Natural killer cell (primary cell): ENCODE data around the gene ZNF394. TPM values are rescaled to one million over a fixed set of nuclear protein-coding genes. Genes with fewer than 3 reads are reported as not detected.

Source experiments
- ATAC-seq, 3 donors: fragments of 150-1000 bp in 2 of 3; fragments of 200-7000 bp in 1 of 3; cut with Tn5 transposase; 1 replicate in 1 of 3; 2 replicates in 2 of 3; pipeline ENCODE4 v1.10.0; 2021; ENCODE audit warnings: mild to moderate bottlenecking in 2 of 3, moderate library complexity in 2 of 3
- DNase-seq, 2 donors: peaks; one replicate each; pipeline versions ENCODE4 v3.0.0 to v3.0.0-alpha.2; 2013 to 2021; ENCODE audit warnings: mixed read lengths in 1 of 2
- H3K27ac ChIP-seq: one replicate; pipeline ENCODE4 v1.5.1; 2013; ENCODE audit warnings: mild to moderate bottlenecking, low read length
- H3K27me3 ChIP-seq: one replicate; pipeline ENCODE4 v1.6.1; 2013; ENCODE audit warnings: low read length; ENCODE audit not compliant: control insufficient read depth, insufficient read depth
- H3K36me3 ChIP-seq: one replicate; pipeline ENCODE4 v1.6.1; 2013; ENCODE audit warnings: low read length; ENCODE audit not compliant: control insufficient read depth, insufficient read depth
- H3K4me1 ChIP-seq: one replicate; pipeline ENCODE4 v1.6.1; 2013; ENCODE audit warnings: low read length; ENCODE audit not compliant: control insufficient read depth, insufficient read depth
- H3K4me3 ChIP-seq: one replicate; pipeline ENCODE4 v1.5.1; 2013; ENCODE audit warnings: low read length
- H3K9me3 ChIP-seq: one replicate; pipeline ENCODE4 v1.6.1; 2013; ENCODE audit warnings: low read length; ENCODE audit not compliant: control insufficient read depth, insufficient read depth
- H3K27ac Mint-ChIP-seq, 2 donors: one replicate each; pipeline ENCODE4 v1.8.0; 2022; ENCODE audit warnings: mild to moderate bottlenecking in 2 of 2, mixed read lengths in 2 of 2, moderate library complexity in 1 of 2
- H3K27me3 Mint-ChIP-seq, 2 donors: one replicate each; pipeline ENCODE4 v1.8.0; 2022; ENCODE audit warnings: low read depth in 2 of 2, mixed read lengths in 2 of 2
- H3K36me3 Mint-ChIP-seq: one replicate; pipeline ENCODE4 v1.8.0; 2022; ENCODE audit warnings: mixed read lengths
- H3K4me1 Mint-ChIP-seq, 2 donors: one replicate each; pipeline ENCODE4 v1.8.0; 2022; ENCODE audit warnings: mixed read lengths in 2 of 2
- H3K4me3 Mint-ChIP-seq: one replicate; pipeline ENCODE4 v1.8.0; 2022; ENCODE audit warnings: mild to moderate bottlenecking, moderate library complexity, mixed read lengths
- H3K9me3 Mint-ChIP-seq, 2 donors: one replicate each; pipeline ENCODE4 v1.8.0; 2022; ENCODE audit warnings: mixed read lengths in 2 of 2
- CTCF ChIP-seq: fragments of 200-600 bp; IDR thresholded peaks from one replicate; pipeline ENCODE4 v1.8.0; 2022; ENCODE audit warnings: antibody characterized with exemption
- WGBS: methylation state at CpG from one replicate; pipeline ENCODE4 v1.1.7; 2013; ENCODE audit warnings: missing lambda C conversion rate; ENCODE audit not compliant: insufficient coverage; 5-methylcytosine and 5-hydroxymethylcytosine counted together
- intact Hi-C: fragments of 100-400 bp; cut with micrococcal nuclease; formaldehyde crosslinking; loops from one replicate; pipeline ENCODE4 v1.14.2; 2022
- total RNA-seq, 4 donors: library from RNA; stranded (reverse); fragments of 120-200 nt in 1 of 4; gene quantifications; one replicate each; pipeline versions ENCODE4 v1.2.3 to v1.2.4, GENCODE V29; 2013 to 2022

The ZNF394 gene
- total RNA-seq, 3 donors from 2014 or later (not counting 1 experiment from before 2014, with no cell fraction given): 188 to 237 (median 215) TPM

GRCh38 chr7:99457650-99458493 lies 42.2 kb downstream of the ZNF394 start:
- H3K27ac ChIP-seq: no peak overlapping the region
- no peaks in the 10 kb centered on the region for H3K9me3 Mint-ChIP-seq
- WGBS: 95% methylated on average over 23 of the region's 26 CpGs
- DNase-seq (no peak), ATAC-seq (no peak)
- H3K27me3 Mint-ChIP-seq: no peaks in the 10 kb centered on the region
- TF ChIP-seq CTCF: no peak
- H3K36me3 ChIP-seq: peaks cover 41% of the 10 kb centered on the region
- no peaks in the 10 kb centered on the region for H3K9me3 ChIP-seq
- peak overlapping the region in 1 of 2 donors; percentile 29 for H3K27ac Mint-ChIP-seq
- H3K27me3 ChIP-seq: no peaks in the 10 kb centered on the region
- peaks cover 18 to 22% of the 10 kb centered on the region in 2 donors for H3K4me1 Mint-ChIP-seq
- H3K36me3 Mint-ChIP-seq: no peaks in the 10 kb centered on the region
- H3K4me3 Mint-ChIP-seq: no peak overlapping the region
- intact Hi-C loops: loop anchor here (5.0 kb wide), 1 partner anchor 41 kb away; no protein-coding TSS in a partner anchor
- H3K4me1 ChIP-seq: no peaks in the 10 kb centered on the region
- H3K4me3 ChIP-seq: no peak overlapping the region

- no peaks in the 10 kb centered on the region for H3K9me3 Mint-ChIP-seq
- 93% methylated on average over 6 of the region's 6 CpGs for WGBS
- Histone ChIP-seq H3K36me3 (peaks cover 42% of the 10 kb centered on the region), H3K27me3 (no peaks in the 10 kb centered on the region), H3K27ac (no peak overlapping the region), H3K9me3 (no peaks in the 10 kb centered on the region), H3K4me1 (no peaks in the 10 kb centered on the region), H3K4me3 (no peak overlapping the region)
- intact Hi-C loops: loop anchor here (5.0 kb wide), 1 partner anchor 40 kb away; no protein-coding TSS in a partner anchor
- ATAC-seq (no peak), DNase-seq (no peak)
- H3K4me1 Mint-ChIP-seq: peaks cover 18% of the 10 kb centered on the region in 2 donors
- no peaks in the 10 kb centered on the region for H3K36me3 Mint-ChIP-seq
- H3K27me3 Mint-ChIP-seq: no peaks in the 10 kb centered on the region
- no peak overlapping the region for H3K4me3 Mint-ChIP-seq
- peak overlapping the region in 1 of 2 donors; percentile 58 for H3K27ac Mint-ChIP-seq
- TF ChIP-seq CTCF: no peak
Observed at GRCh38 chr7:99457050-99457649, 42.9 kb downstream of the ZNF394 start.

- Histone ChIP-seq H3K4me1 (no peaks in the 10 kb centered on the region), H3K36me3 (peaks cover 43% of the 10 kb centered on the region), H3K27me3 (no peaks in the 10 kb centered on the region), H3K4me3 (no peak overlapping the region), H3K9me3 (no peaks in the 10 kb centered on the region), H3K27ac (no peak overlapping the region)
- TF ChIP-seq CTCF: no peak
- WGBS: 91% methylated on average over 13 of the region's 13 CpGs
- intact Hi-C loops: loop anchor here (5.0 kb wide), 1 partner anchor 39 kb away; no protein-coding TSS in a partner anchor
- H3K9me3 Mint-ChIP-seq: no peaks in the 10 kb centered on the region
- no peak overlapping the region for H3K4me3 Mint-ChIP-seq
- no peaks in the 10 kb centered on the region for H3K27me3 Mint-ChIP-seq
- ATAC-seq: no peak
- H3K36me3 Mint-ChIP-seq: no peaks in the 10 kb centered on the region
- H3K27ac Mint-ChIP-seq: peak overlapping the region in 1 of 2 donors; percentile 58
- peaks cover 18% of the 10 kb centered on the region in 2 donors for H3K4me1 Mint-ChIP-seq
- no peak for DNase-seq
Observed at GRCh38 chr7:99456288-99456687, 43.8 kb downstream of the ZNF394 start.
